NCI-H1694 treated with DMSO at 0.1 percent for 48 hours (cell line): ENCODE data around the gene OAS1.

Experiments used
- DNase-seq: peaks from one replicate; lab custom pipeline; 2025; lab: John Stamatoyannopoulos, UW

The OAS1 gene

GRCh38 chr12:112906712-112907414 lies at the start of gene OAS1:
Gene OAS1, plus strand, starts transcription at chr12:112906962. Its CDS starts 78 bp downstream, at chr12:112907040.
- no peak for DNase-seq

- DNase-seq: no peak
Measured at GRCh38 chr12:112859291-112859690, 47.5 kb upstream of the OAS1 start.

- no peak for DNase-seq
Measured at GRCh38 chr12:112860181-112860580, 46.6 kb upstream of the OAS1 start.

- no peak for DNase-seq
Measured at GRCh38 chr12:112861284-112861683, 45.5 kb upstream of the OAS1 start.

GRCh38 chr12:112862636-112863290 lies 44.0 kb upstream of the OAS1 start:
- DNase-seq: no peak

- no peak for DNase-seq
Measured at GRCh38 chr12:112868459-112869041, 38.2 kb upstream of the OAS1 start.

GRCh38 chr12:112869091-112869490 lies 37.7 kb upstream of the OAS1 start:
- DNase-seq: no peak

GRCh38 chr12:112869778-112870177 lies 37.0 kb upstream of the OAS1 start:
- DNase-seq: no peak

- no peak for DNase-seq
Measured at GRCh38 chr12:112870267-112870980, 36.3 kb upstream of the OAS1 start.

- DNase-seq: no peak
Measured at GRCh38 chr12:112875608-112876007, 31.2 kb upstream of the OAS1 start.

GRCh38 chr12:112876506-112876905 lies 30.3 kb upstream of the OAS1 start:
- DNase-seq: no peak

GRCh38 chr12:112877006-112877405 lies 29.8 kb upstream of the OAS1 start:
- no peak for DNase-seq

- DNase-seq: no peak
Measured at GRCh38 chr12:112878488-112878887, 28.3 kb upstream of the OAS1 start.

- no peak for DNase-seq
Measured at GRCh38 chr12:112879191-112879705, 27.5 kb upstream of the OAS1 start.

- DNase-seq: peak; percentile 89
Measured at GRCh38 chr12:112881602-112882001, 25.2 kb upstream of the OAS1 start.

- DNase-seq: no peak
Measured at GRCh38 chr12:112885236-112885635, 21.5 kb upstream of the OAS1 start.

GRCh38 chr12:112887550-112887949 lies 19.2 kb upstream of the OAS1 start:
- DNase-seq: no peak

- no peak for DNase-seq
Measured at GRCh38 chr12:112891093-112892024, 15.4 kb upstream of the OAS1 start.

- DNase-seq: no peak
Measured at GRCh38 chr12:112892856-112893255, 13.9 kb upstream of the OAS1 start.

GRCh38 chr12:112894128-112894527 lies 12.6 kb upstream of the OAS1 start:
- no peak for DNase-seq

GRCh38 chr12:112898380-112898779 lies 8.4 kb upstream of the OAS1 start:
- DNase-seq: no peak
